ENCODE results near the gene PLCB1.

DNA sequence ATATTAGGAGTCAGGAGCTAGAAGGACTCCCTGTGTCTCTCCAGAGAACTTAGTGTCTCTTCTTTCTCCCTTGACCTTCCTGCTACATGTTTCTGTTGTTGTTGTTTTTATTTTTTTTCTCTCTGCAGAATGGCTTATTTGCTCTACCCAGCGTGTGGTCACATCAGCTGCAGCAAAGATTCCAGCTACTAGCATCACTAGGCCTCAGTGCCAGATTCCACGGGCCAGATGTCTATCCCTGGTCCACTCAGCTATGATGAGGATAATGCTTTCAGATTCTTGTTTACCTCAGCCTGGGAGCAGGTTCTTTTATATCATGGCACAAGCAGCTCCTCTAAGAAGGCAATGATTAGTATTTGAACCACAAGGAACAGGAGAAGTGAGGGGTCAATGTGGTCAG lies 110.0 kb downstream of the PLCB1 start:
- TF ChIP-seq POLR2AphosphoS5 (IDR thresholded peaks at IDR 0.05) (no peak), CTCF (IDR thresholded peaks at IDR 0.05) (no peak), POLR2A (IDR thresholded peaks at IDR 0.05) (no peak)

Data from breast epithelium (tissue), 3 donors.